ENCODE results near the gene UGT1A6.

The UGT1A6 gene

GRCh38 chr2:233816771-233817170, 124.1 kb downstream of the UGT1A6 start:
- no peaks in the 10 kb centered on the region for H3K36me3 ChIP-seq (replicated peaks; ENCODE audit: low read depth, low read length)
- no peaks in the 10 kb centered on the region for H3K9me3 ChIP-seq (ENCODE audit: insufficient read depth, low read length)
- H3K79me2 ChIP-seq (ENCODE audit: low read length), result no peaks in the 10 kb centered on the region
- H3K9ac ChIP-seq (ENCODE audit: low read length), result no peak overlapping the region
- H3K27ac ChIP-seq (ENCODE audit: low read length), result no peak overlapping the region
- no peaks in the 10 kb centered on the region for H3K4me1 ChIP-seq (ENCODE audit: low read length)
- TF ChIP-seq CTCF (IDR thresholded peaks at IDR 0.05; ENCODE audit: low read depth, low read length) (no peak), EZH2phosphoT487 (IDR thresholded peaks at IDR 0.05; ENCODE audit: low read depth) (no peak)
- no peak overlapping the region for H2AFZ ChIP-seq (ENCODE audit: low read depth, low read length)
- H4K20me1 ChIP-seq (ENCODE audit: insufficient read depth, low read length), result no peaks in the 10 kb centered on the region
- no peak overlapping the region for H3K4me2 ChIP-seq (ENCODE audit: low read length)
- H3K4me3 ChIP-seq (ENCODE audit: low read length), result no peak overlapping the region
- no peaks in the 10 kb centered on the region for H3K27me3 ChIP-seq (ENCODE audit: low read depth, low read length)

GRCh38 chr2:233817361-233817911, 124.7 kb downstream of the UGT1A6 start:
- no peaks in the 10 kb centered on the region for H3K79me2 ChIP-seq (ENCODE audit: low read length)
- no peaks in the 10 kb centered on the region for H3K36me3 ChIP-seq (replicated peaks; ENCODE audit: low read depth, low read length)
- H3K4me1 ChIP-seq (ENCODE audit: low read length), result no peaks in the 10 kb centered on the region
- H3K9me3 ChIP-seq (ENCODE audit: insufficient read depth, low read length), result no peaks in the 10 kb centered on the region
- no peak overlapping the region for H3K9ac ChIP-seq (ENCODE audit: low read length)
- no peak overlapping the region for H3K4me3 ChIP-seq (ENCODE audit: low read length)
- no peak overlapping the region for H3K27ac ChIP-seq (ENCODE audit: low read length)
- no peak overlapping the region for H2AFZ ChIP-seq (ENCODE audit: low read depth, low read length)
- H3K4me2 ChIP-seq (ENCODE audit: low read length), result no peak overlapping the region
- H4K20me1 ChIP-seq (ENCODE audit: insufficient read depth, low read length), result no peaks in the 10 kb centered on the region
- H3K27me3 ChIP-seq (ENCODE audit: low read depth, low read length), result no peaks in the 10 kb centered on the region
- no peak for TF ChIP-seq CTCF (IDR thresholded peaks at IDR 0.05; ENCODE audit: low read depth, low read length)
- TF ChIP-seq EZH2phosphoT487 (IDR thresholded peaks at IDR 0.05; ENCODE audit: low read depth), result no peak

- H3K79me2 ChIP-seq (ENCODE audit: low read length), result no peaks in the 10 kb centered on the region
- no peak overlapping the region for H2AFZ ChIP-seq (ENCODE audit: low read depth, low read length)
- no peak overlapping the region for H3K9ac ChIP-seq (ENCODE audit: low read length)
- no peak overlapping the region for H3K4me3 ChIP-seq (ENCODE audit: low read length)
- H3K27ac ChIP-seq (ENCODE audit: low read length), result no peak overlapping the region
- H3K4me2 ChIP-seq (ENCODE audit: low read length), result no peak overlapping the region
- no peaks in the 10 kb centered on the region for H3K4me1 ChIP-seq (ENCODE audit: low read length)
- H3K27me3 ChIP-seq (ENCODE audit: low read depth, low read length), result no peaks in the 10 kb centered on the region
- no peaks in the 10 kb centered on the region for H3K36me3 ChIP-seq (replicated peaks; ENCODE audit: low read depth, low read length)
- no peak for TF ChIP-seq EZH2phosphoT487 (IDR thresholded peaks at IDR 0.05; ENCODE audit: low read depth)
- no peak for TF ChIP-seq CTCF (IDR thresholded peaks at IDR 0.05; ENCODE audit: low read depth, low read length)
- H3K9me3 ChIP-seq (ENCODE audit: insufficient read depth, low read length), result no peaks in the 10 kb centered on the region
- H4K20me1 ChIP-seq (ENCODE audit: insufficient read depth, low read length), result no peaks in the 10 kb centered on the region
These were observed 125.4 kb downstream of the UGT1A6 start for GRCh38 chr2:233817995-233818638.

GRCh38 chr2:233818639-233819621, 126.2 kb downstream of the UGT1A6 start:
- no peak for TF ChIP-seq CTCF (IDR thresholded peaks at IDR 0.05; ENCODE audit: low read depth, low read length)
- TF ChIP-seq EZH2phosphoT487 (IDR thresholded peaks at IDR 0.05; ENCODE audit: low read depth), result no peak
- H3K79me2 ChIP-seq (ENCODE audit: low read length), result no peaks in the 10 kb centered on the region
- H4K20me1 ChIP-seq (ENCODE audit: insufficient read depth, low read length), result no peaks in the 10 kb centered on the region
- no peaks in the 10 kb centered on the region for H3K4me1 ChIP-seq (ENCODE audit: low read length)
- no peaks in the 10 kb centered on the region for H3K36me3 ChIP-seq (replicated peaks; ENCODE audit: low read depth, low read length)
- H3K9me3 ChIP-seq (ENCODE audit: insufficient read depth, low read length), result no peaks in the 10 kb centered on the region
- no peak overlapping the region for H3K4me3 ChIP-seq (ENCODE audit: low read length)
- H2AFZ ChIP-seq (ENCODE audit: low read depth, low read length), result no peak overlapping the region
- no peak overlapping the region for H3K27ac ChIP-seq (ENCODE audit: low read length)
- H3K27me3 ChIP-seq (ENCODE audit: low read depth, low read length), result no peaks in the 10 kb centered on the region
- H3K9ac ChIP-seq (ENCODE audit: low read length), result no peak overlapping the region
- H3K4me2 ChIP-seq (ENCODE audit: low read length), result no peak overlapping the region
